Endothelial cell (in vitro differentiated cells): ENCODE measurements around the gene ETFA. TPM values are rescaled to one million over a fixed set of nuclear protein-coding genes. Genes with fewer than 3 reads are reported as not detected.
A peak's percentile ranks its signal among the peaks of the same experiment; 100 is the strongest.

Experiments
- DNase-seq: peaks from one replicate; pipeline ENCODE4 v3.0.0; 2021; ENCODE audit warnings: low spot score
- H3K27ac Mint-ChIP-seq: one replicate; pipeline ENCODE4 v1.8.0; 2021; ENCODE audit warnings: mixed read lengths, inconsistent platforms; ENCODE audit not compliant: unreplicated experiment
- H3K27me3 Mint-ChIP-seq: one replicate; pipeline ENCODE4 v1.8.0; 2021; ENCODE audit warnings: mild to moderate bottlenecking, moderate library complexity, mixed read lengths, inconsistent platforms; ENCODE audit not compliant: unreplicated experiment
- H3K36me3 Mint-ChIP-seq: one replicate; pipeline ENCODE4 v1.8.0; 2021; ENCODE audit warnings: mild to moderate bottlenecking, low read depth, mixed read lengths, inconsistent platforms; ENCODE audit not compliant: unreplicated experiment
- H3K4me1 Mint-ChIP-seq: one replicate; pipeline ENCODE4 v1.8.0; 2021; ENCODE audit warnings: mild to moderate bottlenecking, mixed read lengths, inconsistent platforms; ENCODE audit not compliant: unreplicated experiment
- H3K4me3 Mint-ChIP-seq: one replicate; pipeline ENCODE4 v1.8.0; 2021; ENCODE audit warnings: mild to moderate bottlenecking, mixed read lengths, inconsistent platforms; ENCODE audit not compliant: unreplicated experiment
- H3K9me3 Mint-ChIP-seq: one replicate; pipeline ENCODE4 v1.8.0; 2021; ENCODE audit warnings: mixed read lengths, inconsistent platforms; ENCODE audit not compliant: unreplicated experiment
- total RNA-seq: library from RNA; stranded (reverse); fragmentation: NEBNext Ultra II Directional; extraction: Animal tissue kit (Norgen Biotek cat#: 25700); gene quantifications from one replicate; pipeline ENCODE4 v1.2.1, GENCODE V29; 2021; ENCODE audit not compliant: unreplicated experiment
- TF ChIP-seq, protein P1 (sequence below): fragments of 200-600 bp; sonication (generic); IDR thresholded peaks from one replicate; pipeline ENCODE4 v1.5.0; 2021; ENCODE audit warnings: antibody characterized with exemption; ENCODE audit not compliant: unreplicated experiment

Gene ETFA
- total RNA-seq, 1 donor from 2014 or later = 103 TPM

- peaks cover 6% of the 10 kb centered on the region for H3K27me3 Mint-ChIP-seq
- H3K4me1 Mint-ChIP-seq = no peaks in the 10 kb centered on the region
- no peak overlapping the region for H3K27ac Mint-ChIP-seq
- TF ChIP-seq, protein P1, sequence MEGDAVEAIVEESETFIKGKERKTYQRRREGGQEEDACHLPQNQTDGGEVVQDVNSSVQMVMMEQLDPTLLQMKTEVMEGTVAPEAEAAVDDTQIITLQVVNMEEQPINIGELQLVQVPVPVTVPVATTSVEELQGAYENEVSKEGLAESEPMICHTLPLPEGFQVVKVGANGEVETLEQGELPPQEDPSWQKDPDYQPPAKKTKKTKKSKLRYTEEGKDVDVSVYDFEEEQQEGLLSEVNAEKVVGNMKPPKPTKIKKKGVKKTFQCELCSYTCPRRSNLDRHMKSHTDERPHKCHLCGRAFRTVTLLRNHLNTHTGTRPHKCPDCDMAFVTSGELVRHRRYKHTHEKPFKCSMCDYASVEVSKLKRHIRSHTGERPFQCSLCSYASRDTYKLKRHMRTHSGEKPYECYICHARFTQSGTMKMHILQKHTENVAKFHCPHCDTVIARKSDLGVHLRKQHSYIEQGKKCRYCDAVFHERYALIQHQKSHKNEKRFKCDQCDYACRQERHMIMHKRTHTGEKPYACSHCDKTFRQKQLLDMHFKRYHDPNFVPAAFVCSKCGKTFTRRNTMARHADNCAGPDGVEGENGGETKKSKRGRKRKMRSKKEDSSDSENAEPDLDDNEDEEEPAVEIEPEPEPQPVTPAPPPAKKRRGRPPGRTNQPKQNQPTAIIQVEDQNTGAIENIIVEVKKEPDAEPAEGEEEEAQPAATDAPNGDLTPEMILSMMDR = no peak
- no peak overlapping the region for H3K4me3 Mint-ChIP-seq
- DNase-seq = no peak
- H3K9me3 Mint-ChIP-seq = peaks cover 25% of the 10 kb centered on the region
- H3K36me3 Mint-ChIP-seq = peaks cover 57% of the 10 kb centered on the region
Observed at GRCh38 chr15:76260246-76260938, 50.9 kb downstream of the ETFA start.

GRCh38 chr15:76259392-76259791, 51.9 kb downstream of the ETFA start:
- peaks cover 6% of the 10 kb centered on the region for H3K27me3 Mint-ChIP-seq
- no peak overlapping the region for H3K27ac Mint-ChIP-seq
- peak overlapping the region; percentile 26 for H3K4me3 Mint-ChIP-seq
- H3K36me3 Mint-ChIP-seq = peaks cover 47% of the 10 kb centered on the region
- TF ChIP-seq, protein P1 = no peak
- H3K4me1 Mint-ChIP-seq = no peaks in the 10 kb centered on the region
- DNase-seq = no peak
- peaks cover 25% of the 10 kb centered on the region for H3K9me3 Mint-ChIP-seq

- Mint-ChIP-seq H3K4me1 (no peaks in the 10 kb centered on the region), H3K9me3 (peaks cover 17% of the 10 kb centered on the region), H3K4me3 (no peak overlapping the region), H3K36me3 (peaks cover 37% of the 10 kb centered on the region), H3K27me3 (peaks cover 4% of the 10 kb centered on the region), H3K27ac (no peak overlapping the region)
- TF ChIP-seq, protein P1 = no peak
- DNase-seq = no peak
Observed at GRCh38 chr15:76258460-76258859, 52.8 kb downstream of the ETFA start.

DNA sequence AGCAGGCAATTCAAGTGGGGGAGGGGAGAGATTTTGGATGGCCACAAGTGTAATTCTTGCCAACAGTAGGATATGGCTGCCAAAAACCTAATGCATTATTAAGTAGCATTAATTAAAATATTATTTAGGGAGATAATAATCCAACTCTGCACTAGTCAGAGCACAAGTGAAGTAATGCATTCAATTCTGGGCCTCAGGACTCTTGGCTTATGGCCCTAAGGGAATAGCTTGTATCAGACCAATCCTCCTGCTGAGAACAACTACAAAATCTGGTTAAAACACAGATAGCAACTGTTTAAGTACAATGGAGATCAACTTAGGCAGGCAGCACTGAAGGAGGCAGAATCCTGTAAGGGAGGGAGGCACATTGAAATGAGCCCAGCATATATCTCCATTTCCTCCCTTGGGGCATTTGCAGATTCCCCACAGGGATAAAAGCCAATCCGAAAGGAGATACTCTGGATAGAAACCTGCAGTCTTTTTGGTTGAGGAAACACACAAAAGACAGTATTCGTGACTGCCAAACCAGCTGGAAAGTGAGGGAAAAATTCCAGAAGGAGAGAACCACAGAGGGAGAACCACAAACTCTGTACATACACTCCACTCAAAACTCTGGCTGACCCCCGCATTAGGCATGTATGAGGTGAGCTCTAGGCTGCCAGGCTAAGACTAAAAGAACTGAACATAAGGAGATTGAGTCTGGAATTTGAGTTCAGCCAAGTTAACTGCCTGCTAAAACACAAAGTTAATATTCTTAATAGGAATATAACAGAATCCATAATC, 57.4 kb downstream of the ETFA start:
- no peak for DNase-seq
- TF ChIP-seq, protein P1 = no peak
- peaks cover 4% of the 10 kb centered on the region for H3K36me3 Mint-ChIP-seq
- H3K9me3 Mint-ChIP-seq = no peaks in the 10 kb centered on the region
- H3K27me3 Mint-ChIP-seq = peaks cover 1% of the 10 kb centered on the region
- H3K4me3 Mint-ChIP-seq = no peak overlapping the region
- H3K4me1 Mint-ChIP-seq = no peaks in the 10 kb centered on the region
- no peak overlapping the region for H3K27ac Mint-ChIP-seq

GRCh38 chr15:76252249-76252648, 59.0 kb downstream of the ETFA start:
- Mint-ChIP-seq H3K27me3 (no peaks in the 10 kb centered on the region), H3K9me3 (no peaks in the 10 kb centered on the region), H3K36me3 (no peaks in the 10 kb centered on the region), H3K4me1 (no peaks in the 10 kb centered on the region), H3K4me3 (no peak overlapping the region), H3K27ac (no peak overlapping the region)
- DNase-seq = no peak
- TF ChIP-seq, protein P1 = no peak
